GM13976 (cell line): ENCODE measurements around the gene HERC3.

Source experiments
- DNase-seq: peaks from one replicate; pipeline ENCODE4 v3.0.0; 2012; ENCODE audit warnings: low spot score
- CTCF ChIP-seq: IDR thresholded peaks from 2 replicates; pipeline ENCODE4 v1.5.1; 2012; ENCODE audit warnings: borderline replicate concordance, mild to moderate bottlenecking; ENCODE audit not compliant: insufficient read depth; ENCODE audit errors: extremely low read depth, missing control alignments, control extremely low read depth
- in situ Hi-C: fragments of 300-500 bp; cut with MboI; formaldehyde crosslinking; loops from one replicate; pipeline ENCODE4 v1.12.0; 2022; ENCODE audit warnings: low sequenced_read_pairs, mixed read lengths, inconsistent platforms; ENCODE audit not compliant: unreplicated experiment

HERC3 gene

GRCh38 chr4:88705223-88705622 lies 112.9 kb downstream of the HERC3 start:
- no peak for TF ChIP-seq CTCF
- in situ Hi-C loops: no loop called here
- no peak for DNase-seq

- no peak for DNase-seq
- in situ Hi-C loops: no loop called here
- TF ChIP-seq CTCF: no peak
Measured at GRCh38 chr4:88705805-88706492, 113.7 kb downstream of the HERC3 start.

- TF ChIP-seq CTCF: no peak
- in situ Hi-C loops: no loop called here
- no peak for DNase-seq
Measured at GRCh38 chr4:88706574-88706973, 114.3 kb downstream of the HERC3 start.

GRCh38 chr4:88709989-88710388 lies 117.7 kb downstream of the HERC3 start:
- no peak for TF ChIP-seq CTCF
- in situ Hi-C loops: no loop called here
- DNase-seq: no peak

- no peak for TF ChIP-seq CTCF
- DNase-seq: no peak
- in situ Hi-C loops: no loop called here
Measured at GRCh38 chr4:88713782-88714181, 121.5 kb downstream of the HERC3 start.

GRCh38 chr4:88718098-88718497 lies 125.8 kb downstream of the HERC3 start:
- TF ChIP-seq CTCF: no peak
- no peak for DNase-seq
- in situ Hi-C loops: no loop called here

- no peak for TF ChIP-seq CTCF
- in situ Hi-C loops: no loop called here
- no peak for DNase-seq
Measured at GRCh38 chr4:88719381-88719780, 127.1 kb downstream of the HERC3 start.
